GM21381 (cell line): Measurements from ENCODE around the gene SARDH.

ENCODE experiments used
- ATAC-seq: cut with Tn5 transposase; IDR thresholded peaks from one replicate; pipeline ENCODE4 v1.9.1; 2021; ENCODE audit warnings: mild to moderate bottlenecking, moderate library complexity; ENCODE audit not compliant: unreplicated experiment

SARDH gene

DNA sequence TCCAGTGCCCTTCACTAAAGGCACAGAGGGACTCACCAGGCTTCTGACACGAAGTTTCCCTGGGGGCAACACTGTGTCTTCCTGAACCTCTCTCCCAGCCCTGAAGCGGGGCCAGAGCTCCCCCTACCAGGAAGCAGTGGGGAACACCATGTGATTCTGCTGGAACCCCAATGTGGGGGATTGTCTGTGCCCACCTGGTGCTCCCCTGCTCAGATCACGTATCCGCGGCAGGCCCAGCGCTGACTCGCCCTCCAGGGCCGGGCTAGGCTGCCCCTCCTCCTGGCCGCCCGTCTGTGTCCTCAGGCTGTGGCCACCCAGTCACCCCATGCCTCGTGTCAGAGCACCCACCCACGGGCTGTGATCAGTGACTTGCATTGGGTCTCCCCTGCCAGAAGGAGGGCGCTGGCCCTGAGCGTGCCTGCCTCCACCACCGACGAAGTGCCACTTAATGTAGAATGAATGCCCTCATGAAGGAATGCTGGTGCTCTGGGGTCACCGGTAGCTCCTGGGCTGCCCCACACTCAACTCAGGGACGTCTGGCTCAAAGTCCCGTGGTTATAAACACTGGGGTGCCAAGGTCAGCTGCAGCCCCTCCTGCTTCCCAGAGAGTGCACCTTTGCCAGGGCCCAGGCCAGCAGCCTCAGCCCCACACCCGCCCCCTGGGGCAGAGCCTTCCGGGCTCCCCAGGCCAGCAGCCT is 22.1 kb downstream of the SARDH start:
- ATAC-seq: no peak

DNA sequence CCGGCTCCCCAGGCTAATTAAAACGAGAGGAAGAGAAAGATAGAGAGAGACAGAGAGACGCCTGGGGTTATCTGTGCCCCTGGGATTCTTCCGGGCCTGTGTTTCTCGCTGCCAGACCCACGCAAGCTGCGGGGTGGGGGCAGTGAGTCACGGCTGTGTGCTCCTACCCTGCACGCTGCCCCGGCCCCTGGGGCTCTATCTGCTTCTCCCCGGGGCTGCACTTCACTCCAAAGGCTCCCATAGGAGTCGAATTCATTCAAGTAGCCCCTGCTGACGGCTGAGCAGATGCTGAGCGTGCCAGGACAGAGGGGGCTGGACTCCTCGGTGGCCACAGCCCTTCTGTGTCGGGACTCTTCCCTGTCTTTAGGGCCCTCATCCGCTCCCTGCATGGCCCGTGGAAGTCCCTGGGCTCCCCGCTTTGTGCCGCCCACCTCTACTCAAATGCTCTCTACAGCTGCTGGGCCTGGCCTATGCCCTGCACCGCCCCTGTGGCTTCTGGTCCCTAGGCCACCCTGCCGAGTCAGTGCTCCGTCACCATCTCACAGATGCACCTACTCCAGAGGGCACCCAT is 22.8 kb downstream of the SARDH start:
- ATAC-seq: no peak

GRCh38 chr9:133714606-133715294 is 23.4 kb downstream of the SARDH start:
- ATAC-seq: no peak

DNA sequence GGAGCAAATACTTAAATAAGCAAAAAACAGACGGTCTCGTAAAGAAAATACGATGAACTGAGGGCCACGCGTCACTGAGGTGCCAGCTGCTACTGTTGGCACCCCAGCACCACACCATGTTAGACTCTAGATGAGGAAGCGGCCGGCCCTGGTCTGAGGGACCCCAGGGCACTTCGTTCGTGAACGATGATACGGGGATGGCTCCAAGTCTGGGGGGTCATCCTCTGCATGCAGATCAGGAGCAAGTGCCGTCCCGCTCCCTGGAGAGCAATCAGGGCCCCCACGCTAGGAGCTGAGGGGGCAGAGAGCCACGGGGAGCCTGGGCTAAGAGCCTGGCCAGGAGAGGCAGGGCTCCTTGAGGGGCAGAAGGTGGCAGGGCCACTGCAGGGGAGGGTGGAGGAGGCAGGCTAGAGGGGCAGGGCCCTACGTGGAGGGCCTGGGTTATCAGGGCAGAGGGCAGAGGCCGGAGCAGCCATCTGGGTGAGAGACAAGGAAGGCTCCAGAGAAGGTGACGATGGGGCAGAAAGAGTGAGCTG is 24.1 kb downstream of the SARDH start:
- no peak for ATAC-seq

DNA sequence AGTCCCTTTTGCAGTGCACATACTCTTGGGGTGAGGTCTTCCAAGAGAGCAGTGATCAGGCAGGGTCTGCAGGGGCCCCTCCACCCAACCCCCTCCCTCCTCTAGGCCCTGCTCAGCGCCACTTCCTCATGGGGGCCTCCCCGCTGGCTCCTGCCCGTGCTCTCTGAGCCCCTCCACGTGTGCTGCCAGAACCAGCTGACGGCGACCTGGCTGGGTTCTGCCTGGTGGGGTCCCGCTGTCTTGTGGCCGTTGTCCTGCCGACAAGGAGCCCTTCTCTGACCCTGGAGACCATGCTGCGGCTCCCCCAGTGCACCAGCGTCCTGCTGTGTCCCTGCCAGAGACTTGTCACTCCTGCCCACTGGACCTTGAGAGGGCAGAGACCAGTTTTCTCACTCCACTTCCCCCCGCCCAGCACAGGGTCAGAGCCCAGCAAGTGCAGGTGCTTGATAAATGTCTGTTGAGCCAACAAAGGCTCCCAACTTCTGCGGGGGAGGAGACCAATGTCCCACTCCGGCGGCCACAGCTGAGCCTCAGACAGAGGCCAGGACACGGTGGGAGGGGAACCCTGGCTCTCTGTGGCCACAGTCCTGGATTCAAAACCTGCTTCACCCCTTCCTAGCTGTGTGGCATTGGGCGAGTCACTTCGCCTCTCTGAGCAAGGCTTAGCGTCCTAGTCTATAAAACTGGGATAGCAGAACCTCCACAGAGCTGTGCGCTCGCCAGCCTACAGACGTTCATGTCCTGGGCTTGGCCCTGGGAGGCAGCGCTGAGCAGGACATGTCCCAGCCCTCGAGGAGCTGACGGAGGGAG is 24.8 kb downstream of the SARDH start:
- ATAC-seq: no peak

DNA sequence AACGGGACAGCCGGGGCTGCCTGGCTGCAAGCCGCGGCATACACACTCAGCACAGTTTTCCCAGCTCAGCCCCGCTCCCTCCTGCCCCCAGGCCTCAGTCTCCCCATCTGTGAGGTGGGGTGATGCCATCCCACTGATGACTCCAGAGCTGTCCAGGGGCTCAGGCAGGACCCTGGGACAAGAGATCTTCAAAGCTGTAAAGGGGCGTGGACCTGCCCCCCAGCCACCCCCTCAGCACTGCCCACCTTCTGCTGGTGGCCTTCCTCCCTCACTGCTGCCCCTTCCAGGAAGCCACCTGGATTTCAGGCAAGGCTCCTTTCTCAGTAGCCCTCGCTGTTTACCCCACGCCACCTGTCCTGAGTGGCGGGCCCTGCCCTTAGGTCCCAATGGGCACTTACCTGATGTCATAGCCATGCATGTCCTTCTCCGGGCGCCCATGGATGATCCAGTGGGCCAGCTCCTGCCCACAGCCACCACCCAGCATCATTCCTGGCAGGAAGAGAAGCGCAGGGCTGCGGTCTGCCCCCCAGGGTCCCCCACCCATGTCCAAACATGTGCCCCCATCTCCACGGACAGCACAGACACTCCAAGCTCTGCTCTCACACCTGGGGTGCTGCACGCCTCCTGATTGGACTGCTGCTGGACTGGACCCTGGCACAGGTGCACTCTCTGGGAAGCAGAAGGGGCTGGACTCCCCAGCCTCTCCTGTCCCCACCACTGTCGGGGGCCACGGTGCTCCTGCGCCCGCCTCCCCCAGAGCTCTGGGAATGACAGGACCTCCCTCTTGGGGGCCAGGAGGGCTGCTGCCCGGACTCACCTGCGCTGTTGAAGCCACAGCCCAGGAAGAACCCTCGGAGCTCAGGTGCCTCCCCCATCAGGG is 25.7 kb downstream of the SARDH start:
- no peak for ATAC-seq

- no peak for ATAC-seq
These were observed 26.5 kb downstream of the SARDH start for GRCh38 chr9:133711428-133712220.

- ATAC-seq: no peak
These were observed 27.3 kb downstream of the SARDH start for GRCh38 chr9:133710661-133711427.

GRCh38 chr9:133709691-133710571 is 28.2 kb downstream of the SARDH start:
- no peak for ATAC-seq

- ATAC-seq: no peak
These were observed 29.0 kb downstream of the SARDH start for GRCh38 chr9:133709015-133709611.

- ATAC-seq: no peak
These were observed 29.7 kb downstream of the SARDH start for GRCh38 chr9:133708246-133709014.

DNA sequence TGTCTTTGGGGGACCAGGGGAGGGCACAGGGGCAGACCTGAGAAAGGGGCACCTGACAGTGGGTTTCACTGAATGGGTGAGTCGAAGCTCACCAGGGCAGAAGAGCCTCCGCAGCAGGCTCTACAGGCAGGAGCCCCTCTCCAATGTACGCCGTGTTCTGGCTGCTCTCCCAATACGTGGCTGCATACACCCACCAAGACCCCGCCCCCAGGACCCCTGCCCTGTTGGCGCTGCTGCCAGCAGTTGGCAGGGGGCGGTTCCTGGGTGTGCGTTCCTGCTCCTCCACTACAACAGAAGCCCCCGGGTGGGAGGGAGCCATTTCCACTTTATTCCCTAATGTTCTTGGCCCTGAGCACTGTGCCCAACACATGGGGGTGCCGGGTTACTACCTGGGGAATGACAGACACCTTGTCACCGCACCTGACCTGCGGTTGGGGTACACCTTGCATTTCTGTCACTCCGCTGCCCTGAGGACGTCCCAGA is 30.3 kb downstream of the SARDH start:
- ATAC-seq: no peak

DNA sequence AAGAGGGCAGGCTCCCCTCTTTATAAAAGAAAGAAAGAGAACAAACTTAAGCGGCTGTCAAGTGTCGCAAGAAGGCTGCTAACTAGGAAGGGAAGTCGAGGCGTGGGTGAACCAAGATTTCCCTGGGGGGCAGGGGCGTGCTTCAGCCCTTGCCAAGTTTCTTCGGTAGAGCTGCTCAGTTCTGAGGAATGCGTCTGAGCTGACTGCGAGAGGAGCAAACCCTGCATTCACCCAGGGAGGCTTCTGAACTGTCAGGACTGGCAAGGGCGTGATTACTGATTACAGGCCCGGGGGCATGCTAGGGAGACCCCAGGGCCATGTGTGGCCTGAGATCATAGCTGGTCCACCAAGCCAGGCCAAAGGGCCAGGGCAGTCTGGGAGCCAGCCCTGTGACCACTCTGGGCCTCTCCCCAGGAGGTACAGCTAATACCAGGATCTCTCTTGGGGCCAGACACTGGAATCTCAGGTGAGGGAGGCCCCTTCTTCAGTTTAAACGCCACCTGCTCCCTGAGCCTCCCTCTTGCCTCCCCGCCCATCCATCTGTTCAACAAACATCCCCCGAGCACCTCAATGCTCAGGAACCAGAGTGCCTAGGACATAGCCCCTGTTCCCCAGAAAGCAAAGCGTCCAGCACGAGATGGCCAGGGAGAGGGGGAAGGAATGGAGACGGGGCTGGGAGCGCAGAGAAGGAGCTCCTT is 30.9 kb downstream of the SARDH start:
- ATAC-seq: no peak

DNA sequence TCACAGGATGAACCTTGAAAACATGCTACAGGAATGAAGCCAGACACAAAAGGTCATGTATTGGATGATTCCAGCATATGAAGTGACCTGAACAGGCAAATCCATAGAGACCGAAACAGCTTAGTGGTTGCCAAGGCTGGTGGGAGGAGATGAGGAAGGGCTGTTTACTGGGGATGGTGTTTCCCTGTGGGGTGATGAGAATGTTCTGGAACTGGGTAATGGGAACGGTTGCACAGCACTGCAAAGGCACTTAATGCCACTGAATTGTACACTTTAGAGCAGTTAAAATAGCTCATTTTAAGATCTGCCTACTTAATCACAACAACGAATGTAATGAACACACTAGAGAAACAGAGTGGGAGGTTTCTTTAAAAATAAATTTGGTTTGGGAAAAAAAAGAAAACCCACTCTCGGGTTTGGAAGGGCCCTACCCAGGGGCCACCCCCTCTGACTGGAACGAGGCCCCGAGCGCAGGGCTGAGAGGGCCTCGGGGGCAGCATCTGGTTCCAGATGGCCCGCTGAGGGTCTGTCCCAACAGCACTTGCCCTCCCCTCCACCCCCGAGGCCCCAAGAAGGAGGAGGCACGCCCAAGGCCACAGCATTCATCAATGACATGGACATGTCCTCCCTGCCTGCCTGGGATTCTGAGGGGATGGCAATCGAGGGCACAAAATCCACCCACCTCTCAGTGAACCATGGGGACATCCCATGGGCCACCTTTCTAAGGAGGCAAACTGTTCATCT is 31.7 kb downstream of the SARDH start:
- ATAC-seq: no peak

- ATAC-seq: no peak
These were observed 32.6 kb downstream of the SARDH start for GRCh38 chr9:133705576-133705975.
